Measurements from ENCODE around the gene ZBTB2. TPM values are rescaled to one million over a fixed set of nuclear protein-coding genes. Genes with fewer than 3 reads are reported as not detected.

Gene ZBTB2
- total and polyA plus RNA-seq, 2 donors (not counting 3 experiments of a cell fraction or from before 2014, with no cell fraction given) = 11.8 to 13.1 TPM

DNA sequence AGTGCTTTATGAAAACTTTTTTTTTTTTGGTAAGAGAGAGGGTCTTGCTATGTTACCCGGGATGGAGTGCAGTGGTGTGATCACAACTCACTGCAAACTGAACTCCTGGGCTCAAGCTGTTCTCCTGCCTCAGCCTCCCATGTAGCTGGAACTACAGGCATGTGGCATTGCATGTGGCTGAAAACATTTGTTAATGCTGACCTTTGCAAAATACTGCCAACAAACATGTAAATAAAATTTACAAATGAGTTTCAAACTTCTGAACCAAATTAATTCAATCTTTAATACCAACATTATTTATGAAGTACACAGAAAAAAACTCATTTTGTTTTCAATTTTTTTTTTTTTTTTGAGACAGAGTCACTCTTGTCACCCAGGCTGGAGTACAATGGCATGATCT lies 26.1 kb upstream of the ZBTB2 start:
- POLR2A ChIA-PET = no interaction called here
- no peak for FAIRE-seq

More for the DNA sequence above, 26.1 kb upstream of the ZBTB2 start:
- Histone ChIP-seq H3K9ac (replicated peaks; ENCODE audit: extremely low read depth, insufficient read depth, low read length) (no peak overlapping the region), H3K4me1 (ENCODE audit: control insufficient read depth, extremely low read depth, insufficient read depth, low read length) (no peaks in the 10 kb centered on the region), H3K79me2 (ENCODE audit: control insufficient read depth, insufficient read depth, low read length) (no peaks in the 10 kb centered on the region), H3K4me2 (ENCODE audit: insufficient read depth, low read length) (no peak overlapping the region), H4K20me1 (replicated peaks; ENCODE audit: control insufficient read depth, extremely low read depth, insufficient read depth, low read length) (no peaks in the 10 kb centered on the region), H3K27ac (ENCODE audit: insufficient read depth, low read depth, low read length) (no peak overlapping the region), H2AFZ (ENCODE audit: low read depth, low read length) (no peak overlapping the region), H3K36me3 (ENCODE audit: control insufficient read depth in 2 of 2, extremely low read depth in 1 of 2, insufficient read depth in 2 of 2, low read length in 2 of 2) (peaks cover 0 to 14% of the 10 kb centered on the region in 2 experiments), H3K4me3 (replicated peaks in 1 of 3; ENCODE audit: insufficient read depth in 1 of 3, low read depth in 1 of 3, low read length in 3 of 3) (no peak overlapping the region), H3K27me3 (ENCODE audit: control insufficient read depth in 2 of 2, insufficient read depth in 2 of 2, low read length in 2 of 2) (no peaks in the 10 kb centered on the region), H3K9me1 (replicated peaks; ENCODE audit: control insufficient read depth, extremely low read depth, insufficient read depth, low read length) (no peaks in the 10 kb centered on the region), H3K9me3 (replicated peaks; ENCODE audit: control insufficient read depth, insufficient read depth, low read length) (no peaks in the 10 kb centered on the region)
- CTCF ChIA-PET = interaction anchor here (2.2 kb wide), 1 partner anchor 11 kb away, joined by 5 read pairs; no protein-coding TSS in a partner anchor
- dilution Hi-C loops (cut with MboI; ENCODE audit: extremely low pct_ligation_motif_present, low sequenced_read_pairs) = no loop called here
- TF ChIP-seq POLR2AphosphoS5 (IDR thresholded peaks at IDR 0.05; ENCODE audit: insufficient read depth, low read depth, low read length) (no peak), MYC (IDR thresholded peaks at IDR 0.05; ENCODE audit: low read depth, low read length) (no peak), FOS (IDR thresholded peaks at IDR 0.05; ENCODE audit: borderline replicate concordance, insufficient read depth, low read length) (no peak), EZH2 (IDR thresholded peaks at IDR 0.05; ENCODE audit: borderline replicate concordance, low read depth, low read length, severe bottlenecking) (no peak), JUN (IDR thresholded peaks at IDR 0.05; ENCODE audit: borderline replicate concordance, insufficient read depth, insufficient read length, low read depth) (no peak), POLR2A (IDR thresholded peaks at IDR 0.05; ENCODE audit: low read depth, low read length) (no peak)
- TF ChIP-seq, protein P1, sequence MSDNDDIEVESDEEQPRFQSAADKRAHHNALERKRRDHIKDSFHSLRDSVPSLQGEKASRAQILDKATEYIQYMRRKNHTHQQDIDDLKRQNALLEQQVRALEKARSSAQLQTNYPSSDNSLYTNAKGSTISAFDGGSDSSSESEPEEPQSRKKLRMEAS (IDR thresholded peaks at IDR 0.05; ENCODE audit: insufficient read depth, insufficient read length) = no peak
- TF ChIP-seq, protein P2, sequence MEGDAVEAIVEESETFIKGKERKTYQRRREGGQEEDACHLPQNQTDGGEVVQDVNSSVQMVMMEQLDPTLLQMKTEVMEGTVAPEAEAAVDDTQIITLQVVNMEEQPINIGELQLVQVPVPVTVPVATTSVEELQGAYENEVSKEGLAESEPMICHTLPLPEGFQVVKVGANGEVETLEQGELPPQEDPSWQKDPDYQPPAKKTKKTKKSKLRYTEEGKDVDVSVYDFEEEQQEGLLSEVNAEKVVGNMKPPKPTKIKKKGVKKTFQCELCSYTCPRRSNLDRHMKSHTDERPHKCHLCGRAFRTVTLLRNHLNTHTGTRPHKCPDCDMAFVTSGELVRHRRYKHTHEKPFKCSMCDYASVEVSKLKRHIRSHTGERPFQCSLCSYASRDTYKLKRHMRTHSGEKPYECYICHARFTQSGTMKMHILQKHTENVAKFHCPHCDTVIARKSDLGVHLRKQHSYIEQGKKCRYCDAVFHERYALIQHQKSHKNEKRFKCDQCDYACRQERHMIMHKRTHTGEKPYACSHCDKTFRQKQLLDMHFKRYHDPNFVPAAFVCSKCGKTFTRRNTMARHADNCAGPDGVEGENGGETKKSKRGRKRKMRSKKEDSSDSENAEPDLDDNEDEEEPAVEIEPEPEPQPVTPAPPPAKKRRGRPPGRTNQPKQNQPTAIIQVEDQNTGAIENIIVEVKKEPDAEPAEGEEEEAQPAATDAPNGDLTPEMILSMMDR (IDR thresholded peaks at IDR 0.05; ENCODE audit: extremely low read depth in 1 of 2, insufficient read depth in 1 of 2, low read depth in 1 of 2, low read length in 2 of 2) = no peak
- no TSS peak for BruUV-seq (replicated peaks)
- intact Hi-C loops (cut with micrococcal nuclease) = no loop called here
- DNase-seq (ENCODE audit: low read depth, low spot score) = no peak
